Heart right ventricle (tissue), 16 donors: ENCODE data around the gene PSME2. TPM values are rescaled to one million over a fixed set of nuclear protein-coding genes. Genes with fewer than 3 reads are reported as not detected.
A peak's percentile ranks its signal among the peaks of the same experiment; 100 is the strongest.

Experiments
- ATAC-seq, 8 donors: fragments of 200-7000 bp; cut with Tn5 transposase; one replicate each; pipeline ENCODE4 v1.9.1; 2020; ENCODE audit warnings: mild to moderate bottlenecking in 8 of 8, moderate library complexity in 8 of 8, moderate number of reproducible peaks in 1 of 8
- DNase-seq, 2 donors: peaks; one replicate each; pipeline ENCODE4 v3.0.0-alpha.2; 2020
- H3K27ac ChIP-seq, 10 donors: fragments of 200-600 bp; sonication (generic) in 2 of 10; one replicate each; pipeline versions ENCODE4 v1.5.0 to v1.8.0; 2020 to 2022; ENCODE audit warnings: mild to moderate bottlenecking in 3 of 10
- H3K27me3 ChIP-seq, 7 donors: fragments of 200-600 bp; one replicate each; pipeline ENCODE4 v1.8.0; 2021 to 2022; ENCODE audit warnings: mild to moderate bottlenecking in 2 of 7
- H3K36me3 ChIP-seq, 9 donors: fragments of 200-600 bp; sonication (generic) in 1 of 9; one replicate each; pipeline versions ENCODE4 v1.5.0 to v1.8.0; 2020 to 2022; ENCODE audit warnings: mild to moderate bottlenecking in 2 of 9
- H3K4me1 ChIP-seq, 9 donors: fragments of 200-600 bp; sonication (generic) in 1 of 9; one replicate each; pipeline versions ENCODE4 v1.5.0 to v1.8.0; 2020 to 2022; ENCODE audit warnings: mild to moderate bottlenecking in 4 of 9
- H3K4me3 ChIP-seq, 10 donors: fragments of 200-600 bp; sonication (generic) in 2 of 10; one replicate each; pipeline versions ENCODE4 v1.5.0 to v1.8.0; 2020 to 2022; ENCODE audit warnings: mild to moderate bottlenecking in 7 of 10, moderate library complexity in 2 of 10
- H3K9me3 ChIP-seq, 11 donors: fragments of 200-600 bp in 10 of 11; sonication (generic) in 2 of 11; one replicate each; pipeline versions ENCODE4 v1.5.0 to v1.8.0; 2013 to 2022; ENCODE audit warnings: mild to moderate bottlenecking in 2 of 11, control low read depth in 1 of 11, moderate library complexity in 1 of 11
- CTCF ChIP-seq, 9 donors: fragments of 200-600 bp; sonication (generic) in 2 of 9; IDR thresholded peaks; one replicate each; pipeline versions ENCODE4 v1.5.0 to v1.8.0; 2021 to 2022; ENCODE audit warnings: antibody characterized with exemption in 9 of 9, mild to moderate bottlenecking in 5 of 9, moderate library complexity in 1 of 9
- WGBS, 2 donors: extraction: QIAGEN DNeasy Blood & Tissue Kit; methylation state at CpG; one replicate each; pipeline ENCODE4 v1.1.7; 2013; ENCODE audit warnings: inconsistent platforms in 1 of 2; 5-methylcytosine and 5-hydroxymethylcytosine counted together
- intact Hi-C, 10 donors: fragments of 100-400 bp; cut with DNase I; formaldehyde crosslinking; loops; one replicate each; pipeline versions ENCODE4 v1.11.1 to v1.14.2; 2022
- microRNA-seq, 2 donors: library from miRNA; unstranded; fragments of <30 nt; microRNA quantifications; one replicate each; pipeline ENCODE4 v1.2.0, GENCODE V29; 2021
- polyA plus RNA-seq, 2 donors: library from polyadenylated mRNA; stranded (reverse); fragments of 200-250 nt; gene quantifications; one replicate each; pipeline ENCODE4 v1.2.3, GENCODE V29; 2013
- total RNA-seq, 10 donors: library from RNA; stranded (reverse); fragmentation: NEBNext Ultra II Directional in 3 of 10; extraction: Animal tissue kit (Norgen Biotek cat#: 25700) in 3 of 10; gene quantifications; one replicate each; pipeline versions ENCODE4 v1.2.1 to v1.2.4, GENCODE V29; 2021 to 2023
- donor health status: Arrhythmogenic right ventricular cardiomyopathy.
- donor health status: ischemic (EF 13 %, LVEDD 7.1; RV severe dilation, severe dysfunction).
- donor health status: healthy with polysubstance abuse.
- donor health status: DM: no; HTN: yes; CAD: no.
- donor health status: DM: no; HTN: no; CAD: no.
- donor health status: ischemic (EF 25% LVEDD 6.9; RV normal size, moderate dysfunction).
- donor health status: ischemic (EF 25% LVEDD 5.7; RV mildly dilated, moderate dysfunction).
- donor health status: healthy.
- donor health status: DM: yes; HTN: yes; CAD: no.
- donor health status: Ischemic cardiomyopathy.
- donor health status: ischemic (EF 35%, LVEDD 5.7; RV mildly dilated, moderate dysfunction).
- donor health status: nonischemic (EF 11% LVEDD 7.7; RV severe dilation, severe dysfunction).
- donor health status: DM: yes; HTN: yes; CAD: no.
- donor health status: PGD.
- donor health status: ischemic (EF 29% LVEDD 5.4; RV normal size, mild dysfunction).
- donor health status: nonischemic (EF 23%, LVEDD 6.1; RV moderate dilation, normal function).

The PSME2 gene
- total and polyA plus RNA-seq, 12 donors: 62.6 to 347 (median 85.5) TPM

GRCh38 chr14:24093901-24094840, 52.2 kb downstream of the PSME2 start, which contains the start of gene PCK2:
PCK2 (plus strand) TSS chr14:24094311; CDS start chr14:24094406, 95 bp downstream.
- peak in 2 of 9 donors; percentile 15 to 23 for TF ChIP-seq CTCF (IDR thresholded peaks at IDR 0.05)
- Histone ChIP-seq H3K27me3 (no peaks in the 10 kb centered on the region), H3K4me1 (peaks cover 3 to 38% (median 21%) of the 10 kb centered on the region in 9 donors), H3K9me3 (no peaks in the 10 kb centered on the region), H3K4me3 (peak within 1 kb of the TSS; percentile 61 to 95 (median 87)), H3K36me3 (peaks cover 0 to 17% (median 0%) of the 10 kb centered on the region in 9 donors), H3K27ac (peak within 1 kb of the TSS; percentile 74 to 95 (median 91))
- intact Hi-C loops: loop anchor here in 5 of 10 donors (2.0 to 10.0 kb wide), 4 partner anchors 35 to 109 kb away; partner anchors contain the start of gene DHRS4L2 (in 1 of the 5)
- DNase-seq: peak; percentile 85 to 90
- peak; percentile 84 to 91 (median 88) for ATAC-seq
- 1% methylated on average over 58 to 68 of the region's 68 CpGs for WGBS, 2 donors

Small RNA genes within 50 kb of the gene (microRNA-seq; reads per million reads assigned to microRNA genes)
- gene MIR7703: 0 reads per million in 2 donors

Other genes starting within 250 kb of the PSME2 start
Only the 30 nearest of the 31 such genes appear.
- 10 to 100 TPM; 24.9 to 37.5 (median 30.7) TPM for gene DHRS4, start 192.8 kb downstream of the PSME2 start, total RNA-seq
- 10 to 100 TPM; 31.1 to 66.7 TPM for gene DHRS4, start 192.8 kb downstream of the PSME2 start, polyA plus RNA-seq
- gene DHRS4L2, start 157.7 kb downstream of the PSME2 start, total RNA-seq: 10 to 100 TPM; 22.9 to 38.0 (median 30.7) TPM
- gene DHRS4L2, start 157.7 kb downstream of the PSME2 start, polyA plus RNA-seq: 10 to 100 TPM; 25.5 to 52.4 TPM
- under 1 TPM in 7 of 10 donors, not detected in 3; 0.06 to 0.31 (median 0.08) TPM for gene CARMIL3, start 94.6 kb downstream of the PSME2 start, total RNA-seq
- under 1 TPM; 0.13 to 0.44 TPM for gene CARMIL3, start 94.6 kb downstream of the PSME2 start, polyA plus RNA-seq
- under 1 TPM in 4 of 10 donors, not detected in 6; 0.12 to 0.64 (median 0.41) TPM for gene CPNE6, start 75.0 kb downstream of the PSME2 start, total RNA-seq
- gene CPNE6, start 75.0 kb downstream of the PSME2 start, polyA plus RNA-seq: not detected
- gene PCK2, start 52.3 kb downstream of the PSME2 start, total RNA-seq: 1 to 10 TPM in 9 of 10 donors, under 1 TPM in 1; 0.75 to 6.8 (median 2.6) TPM
- 1 to 10 TPM; 2.5 to 7.3 TPM for gene PCK2, start 52.3 kb downstream of the PSME2 start, polyA plus RNA-seq
- gene DCAF11, start 31.8 kb downstream of the PSME2 start, total RNA-seq: 10 to 100 TPM; 62.2 to 99.7 (median 73.0) TPM
- gene DCAF11, start 31.8 kb downstream of the PSME2 start, polyA plus RNA-seq: 10 to 100 TPM; 19.7 to 72.7 TPM
- 1 to 10 TPM; 1.7 to 3.5 (median 2.2) TPM for gene NRL, start 31.7 kb downstream of the PSME2 start, total RNA-seq
- gene NRL, start 31.7 kb downstream of the PSME2 start, polyA plus RNA-seq: 1 to 10 TPM; 1.5 to 3.3 TPM
- gene FITM1, start 16.0 kb downstream of the PSME2 start, total RNA-seq: 100 to 1,000 TPM; 105 to 176 (median 131) TPM
- 100 to 1,000 TPM in 1 of 2 donors, 10 to 100 TPM in 1; 77.0 to 247 TPM for gene FITM1, start 16.0 kb downstream of the PSME2 start, polyA plus RNA-seq
- 100 to 1,000 TPM in 5 of 10 donors, 10 to 100 TPM in 5; 84.3 to 341 (median 100.0) TPM for gene PSME1, start 10.4 kb downstream of the PSME2 start, total RNA-seq
- gene PSME1, start 10.4 kb downstream of the PSME2 start, polyA plus RNA-seq: 100 to 1,000 TPM; 138 to 149 TPM
- 10 to 100 TPM; 10.2 to 18.8 (median 13.3) TPM for gene EMC9, start 5.0 kb downstream of the PSME2 start, total RNA-seq
- gene EMC9, start 5.0 kb downstream of the PSME2 start, polyA plus RNA-seq: 10 to 100 TPM; 27.2 to 44.3 TPM
- gene RNF31, start 888 bp upstream of the PSME2 start, total RNA-seq: 10 to 100 TPM; 27.5 to 52.6 (median 34.8) TPM
- 10 to 100 TPM; 39.4 to 92.9 TPM for gene RNF31, start 888 bp upstream of the PSME2 start, polyA plus RNA-seq
- gene IRF9, start 14.7 kb upstream of the PSME2 start, total RNA-seq: 100 to 1,000 TPM in 1 of 10 donors, 10 to 100 TPM in 9; 17.7 to 147 (median 36.7) TPM
- gene IRF9, start 14.7 kb upstream of the PSME2 start, polyA plus RNA-seq: 10 to 100 TPM; 28.2 to 64.1 TPM
- gene REC8, start 25.5 kb upstream of the PSME2 start, total RNA-seq: 1 to 10 TPM; 2.5 to 7.0 (median 4.3) TPM
- 10 to 100 TPM in 1 of 2 donors, 1 to 10 TPM in 1; 2.5 to 17.7 TPM for gene REC8, start 25.5 kb upstream of the PSME2 start, polyA plus RNA-seq
- gene IPO4, start 42.2 kb upstream of the PSME2 start, total RNA-seq: 10 to 100 TPM; 10.1 to 22.5 (median 12.6) TPM
- 10 to 100 TPM in 1 of 2 donors, 1 to 10 TPM in 1; 4.4 to 23.8 TPM for gene IPO4, start 42.2 kb upstream of the PSME2 start, polyA plus RNA-seq
- 10 to 100 TPM; 14.2 to 31.3 (median 18.7) TPM for gene TM9SF1, start 48.8 kb upstream of the PSME2 start, total RNA-seq
- gene TM9SF1, start 48.8 kb upstream of the PSME2 start, polyA plus RNA-seq: 10 to 100 TPM; 10.8 to 36.4 TPM
- under 1 TPM in 1 of 10 donors, not detected in 9; 0.28 TPM for gene TSSK4, start 59.1 kb upstream of the PSME2 start, total RNA-seq
- under 1 TPM in 1 of 2 donors, not detected in 1; 0.22 TPM for gene TSSK4, start 59.1 kb upstream of the PSME2 start, polyA plus RNA-seq
- 10 to 100 TPM; 23.4 to 35.3 (median 29.4) TPM for gene CHMP4A, start 66.9 kb upstream of the PSME2 start, total RNA-seq
- gene CHMP4A, start 66.9 kb upstream of the PSME2 start, polyA plus RNA-seq: 10 to 100 TPM; 34.3 to 80.8 TPM
- 10 to 100 TPM; 13.9 to 22.9 (median 18.9) TPM for gene MDP1, start 69.5 kb upstream of the PSME2 start, total RNA-seq
- 10 to 100 TPM; 23.0 to 23.5 TPM for gene MDP1, start 69.5 kb upstream of the PSME2 start, polyA plus RNA-seq
- gene NEDD8, start 85.8 kb upstream of the PSME2 start, total RNA-seq: 100 to 1,000 TPM; 178 to 228 (median 199) TPM
- gene NEDD8, start 85.8 kb upstream of the PSME2 start, polyA plus RNA-seq: 100 to 1,000 TPM; 154 to 325 TPM
- 10 to 100 TPM; 28.6 to 46.9 (median 33.5) TPM for gene GMPR2, start 86.3 kb upstream of the PSME2 start, total RNA-seq
- gene GMPR2, start 86.3 kb upstream of the PSME2 start, polyA plus RNA-seq: 10 to 100 TPM; 26.4 to 27.3 TPM
- 10 to 100 TPM; 36.8 to 56.4 (median 40.5) TPM for gene TINF2, start 96.0 kb upstream of the PSME2 start, total RNA-seq
- gene TINF2, start 96.0 kb upstream of the PSME2 start, polyA plus RNA-seq: 10 to 100 TPM; 19.3 to 44.0 TPM
- 1 to 10 TPM in 1 of 10 donors, under 1 TPM in 9; 0.17 to 2.2 (median 0.65) TPM for gene TGM1, start 116.6 kb upstream of the PSME2 start, total RNA-seq
- gene TGM1, start 116.6 kb upstream of the PSME2 start, polyA plus RNA-seq: under 1 TPM; 0.51 to 0.87 TPM
- 10 to 100 TPM; 17.4 to 30.0 (median 19.6) TPM for gene RABGGTA, start 125.0 kb upstream of the PSME2 start, total RNA-seq
- 10 to 100 TPM; 30.6 to 37.9 TPM for gene RABGGTA, start 125.0 kb upstream of the PSME2 start, polyA plus RNA-seq
- gene DHRS1, start 153.2 kb upstream of the PSME2 start, total RNA-seq: 10 to 100 TPM in 4 of 10 donors, 1 to 10 TPM in 6; 6.9 to 11.1 (median 9.0) TPM
- gene DHRS1, start 153.2 kb upstream of the PSME2 start, polyA plus RNA-seq: 10 to 100 TPM in 1 of 2 donors, 1 to 10 TPM in 1; 8.5 to 11.6 TPM
- gene NOP9, start 153.2 kb upstream of the PSME2 start, total RNA-seq: 10 to 100 TPM; 22.0 to 31.9 (median 27.3) TPM
- gene NOP9, start 153.2 kb upstream of the PSME2 start, polyA plus RNA-seq: 10 to 100 TPM; 10.7 to 10.8 TPM
- gene CIDEB, start 161.4 kb upstream of the PSME2 start, total RNA-seq: 1 to 10 TPM; 1.9 to 6.0 (median 3.5) TPM
- 1 to 10 TPM; 4.3 to 4.8 TPM for gene CIDEB, start 161.4 kb upstream of the PSME2 start, polyA plus RNA-seq
- 1 to 10 TPM in 7 of 10 donors, under 1 TPM in 3; 0.68 to 2.4 (median 1.3) TPM for gene LTB4R2, start 163.5 kb upstream of the PSME2 start, total RNA-seq
- under 1 TPM; 0.51 to 0.90 TPM for gene LTB4R2, start 163.5 kb upstream of the PSME2 start, polyA plus RNA-seq
- gene LTB4R, start 164.9 kb upstream of the PSME2 start, total RNA-seq: 1 to 10 TPM in 7 of 10 donors, under 1 TPM in 3; 0.76 to 3.1 (median 1.8) TPM
- 1 to 10 TPM; 3.2 to 3.7 TPM for gene LTB4R, start 164.9 kb upstream of the PSME2 start, polyA plus RNA-seq
- gene ADCY4, start 188.5 kb upstream of the PSME2 start, total RNA-seq: 10 to 100 TPM; 17.4 to 37.0 (median 22.9) TPM
- gene ADCY4, start 188.5 kb upstream of the PSME2 start, polyA plus RNA-seq: 100 to 1,000 TPM in 1 of 2 donors, 10 to 100 TPM in 1; 23.1 to 104 TPM
- 1 to 10 TPM; 1.7 to 4.9 (median 3.5) TPM for gene RIPK3, start 193.4 kb upstream of the PSME2 start, total RNA-seq
- gene RIPK3, start 193.4 kb upstream of the PSME2 start, polyA plus RNA-seq: 1 to 10 TPM; 4.9 to 7.1 TPM